HG02798 (cell line): ENCODE measurements around the gene FAM219A.
"Not testable (repeated sequence)": the region's sequence is repeated elsewhere in the genome, so short reads cannot be mapped to it uniquely, and the experiment has no call there.

Experiments
- ATAC-seq: cut with Tn5 transposase; IDR thresholded peaks from one replicate; pipeline ENCODE4 v1.9.1; 2021; ENCODE audit warnings: mild to moderate bottlenecking; ENCODE audit not compliant: unreplicated experiment, poor library complexity

The FAM219A gene

DNA sequence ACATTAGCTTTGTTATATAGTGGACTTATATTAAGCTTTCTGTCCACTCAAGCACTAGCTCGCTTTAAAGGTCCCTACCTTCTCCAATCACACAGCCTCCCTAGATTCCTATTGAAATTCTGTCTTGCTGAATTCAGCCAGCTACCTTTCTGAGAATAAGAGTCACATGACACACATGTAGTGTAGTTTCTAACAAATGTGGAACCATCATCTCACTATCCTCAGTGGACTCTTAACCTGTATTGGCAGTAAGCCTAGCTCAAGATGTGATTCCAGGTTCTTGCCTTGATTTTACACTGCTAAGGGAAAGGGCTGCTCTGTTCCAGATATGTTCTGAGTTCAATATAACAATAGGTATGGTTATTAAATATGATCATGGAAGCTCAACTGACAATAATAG is 11.4 kb downstream of the FAM219A start:
- ATAC-seq: no peak

DNA sequence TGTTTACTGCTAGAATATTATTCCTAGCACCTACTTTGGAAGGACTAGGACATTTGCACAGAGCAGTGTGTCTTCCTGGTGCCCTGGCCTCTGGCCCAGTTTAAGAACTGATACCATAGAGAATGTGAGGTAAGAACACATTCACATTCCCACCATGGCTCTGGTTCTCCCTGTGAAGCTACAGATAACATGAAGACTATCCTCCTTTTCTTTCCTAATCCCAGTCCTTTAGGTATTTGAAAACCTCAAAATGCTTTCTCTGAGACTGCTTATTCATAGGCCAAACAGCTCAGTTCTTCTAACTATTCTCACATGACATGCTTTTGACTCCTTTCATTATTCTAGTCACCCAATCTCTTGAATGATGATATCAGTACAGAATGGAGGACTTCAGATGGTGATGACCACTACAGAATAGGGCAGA is 11.9 kb downstream of the FAM219A start:
- no peak for ATAC-seq

DNA sequence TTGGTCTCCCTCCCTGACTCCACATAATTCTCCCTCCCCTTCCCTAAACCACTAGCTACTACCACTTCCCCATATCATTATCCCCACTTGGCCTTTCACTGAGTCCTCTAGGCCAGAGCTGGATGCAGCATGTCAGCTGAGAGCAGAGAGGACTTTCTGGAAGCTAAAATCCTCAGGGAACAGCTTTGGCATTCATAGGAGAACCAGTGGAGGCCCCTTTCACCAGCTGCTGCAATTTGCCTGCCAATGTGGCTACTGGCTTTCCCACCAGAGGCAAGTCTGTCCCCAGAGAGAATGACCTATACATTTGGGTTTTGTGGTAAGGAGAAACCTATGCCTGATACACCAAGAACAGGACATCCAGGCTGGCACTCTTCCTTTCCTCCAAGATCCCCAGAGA is 14.4 kb downstream of the FAM219A start:
- ATAC-seq: no peak

DNA sequence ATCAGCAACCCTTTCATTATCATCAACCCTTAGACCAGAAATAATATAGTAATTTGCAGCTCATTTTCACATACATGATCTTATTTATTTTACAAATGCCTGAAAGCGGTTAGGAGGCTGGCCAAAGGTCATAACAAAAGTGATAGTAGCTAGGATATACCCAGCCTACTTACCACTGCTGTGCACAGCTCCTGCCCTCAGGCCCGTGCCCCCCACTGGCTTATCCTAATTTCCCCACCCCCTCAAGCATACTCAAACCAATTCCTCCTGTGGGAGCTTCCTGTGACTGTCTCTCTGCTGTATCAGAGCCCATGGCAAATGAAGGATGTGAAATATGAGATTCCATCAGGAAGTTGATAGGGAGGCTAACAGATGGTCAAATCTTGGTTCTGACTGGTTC is 14.8 kb downstream of the FAM219A start:
- ATAC-seq: no peak

DNA sequence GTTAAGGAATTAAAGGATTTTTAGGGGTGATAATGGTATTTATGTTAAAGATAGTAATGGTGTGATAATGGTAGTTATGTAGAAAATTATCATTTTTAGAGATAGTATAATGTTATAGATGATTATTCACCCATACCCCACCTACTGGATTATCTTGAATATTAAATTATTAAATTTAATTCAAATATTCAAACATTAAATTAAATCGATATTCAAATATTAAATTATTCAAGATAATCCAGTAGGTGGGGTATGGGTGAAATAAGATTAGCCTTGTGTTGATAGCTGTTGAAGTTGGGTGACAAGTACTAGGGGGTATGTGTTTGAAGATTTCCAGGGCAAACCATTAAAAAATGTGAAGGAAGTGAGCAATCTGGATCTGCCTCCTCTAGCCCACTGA is 15.6 kb downstream of the FAM219A start:
- ATAC-seq: no peak

DNA sequence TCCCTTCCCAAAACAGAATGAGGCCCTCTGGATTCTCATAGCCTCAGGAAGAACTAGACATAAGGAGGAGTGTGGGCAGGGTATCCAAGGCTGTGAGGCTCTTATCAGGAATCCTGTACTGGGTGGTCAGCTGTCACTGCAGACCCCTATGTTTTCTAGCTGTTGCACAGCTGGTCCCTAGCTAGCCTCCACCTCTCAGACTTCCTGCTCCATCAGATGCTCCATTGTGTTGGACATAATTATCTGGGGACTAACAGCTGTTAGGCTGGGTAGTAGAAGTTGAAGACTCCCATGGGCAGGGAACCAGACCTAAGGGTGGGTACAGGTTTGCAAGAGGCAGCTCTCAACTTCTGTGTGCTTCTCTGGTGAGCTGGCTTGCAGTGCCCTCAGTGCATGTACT is 18.4 kb downstream of the FAM219A start:
- no peak for ATAC-seq

DNA sequence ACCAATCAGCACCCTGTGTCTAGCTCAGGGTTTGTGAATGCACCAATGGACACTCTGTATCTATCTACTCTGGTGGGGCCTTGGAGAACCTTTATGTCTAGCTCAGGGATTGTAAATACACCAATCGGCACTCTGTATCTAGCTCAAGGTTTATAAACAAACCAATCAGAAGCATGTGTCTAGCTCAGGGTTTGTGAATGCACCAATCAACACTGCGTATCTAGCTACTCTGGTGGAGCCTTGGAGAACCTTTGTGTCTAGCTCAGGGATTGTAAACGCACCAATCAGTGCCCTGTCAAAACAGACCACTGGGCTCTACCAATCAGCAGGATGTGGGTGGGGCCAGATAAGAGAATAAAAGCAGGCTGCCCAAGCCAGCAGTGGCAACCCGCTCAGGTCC is 19.9 kb downstream of the FAM219A start:
- not testable (repeated sequence) for ATAC-seq

DNA sequence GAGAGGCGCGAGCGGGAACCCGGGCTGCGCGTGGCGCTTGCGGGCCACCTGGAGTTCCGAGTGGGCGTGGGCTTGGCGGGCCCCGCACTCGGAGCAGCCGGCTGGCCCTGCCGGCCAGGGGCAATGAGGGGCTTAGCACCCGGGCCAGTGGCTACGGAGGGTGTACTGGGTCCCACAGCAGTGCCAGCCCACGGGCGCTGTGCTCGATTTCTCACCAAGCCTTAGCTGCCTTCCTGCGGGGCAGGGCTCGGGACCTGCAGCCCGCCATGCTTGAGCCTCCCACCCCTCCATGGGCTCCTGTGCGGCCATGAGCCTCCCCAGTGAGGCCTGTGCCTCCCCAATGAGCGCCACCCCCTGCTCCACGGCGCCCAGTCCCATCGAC is 20.5 kb downstream of the FAM219A start:
- not testable (repeated sequence) for ATAC-seq

DNA sequence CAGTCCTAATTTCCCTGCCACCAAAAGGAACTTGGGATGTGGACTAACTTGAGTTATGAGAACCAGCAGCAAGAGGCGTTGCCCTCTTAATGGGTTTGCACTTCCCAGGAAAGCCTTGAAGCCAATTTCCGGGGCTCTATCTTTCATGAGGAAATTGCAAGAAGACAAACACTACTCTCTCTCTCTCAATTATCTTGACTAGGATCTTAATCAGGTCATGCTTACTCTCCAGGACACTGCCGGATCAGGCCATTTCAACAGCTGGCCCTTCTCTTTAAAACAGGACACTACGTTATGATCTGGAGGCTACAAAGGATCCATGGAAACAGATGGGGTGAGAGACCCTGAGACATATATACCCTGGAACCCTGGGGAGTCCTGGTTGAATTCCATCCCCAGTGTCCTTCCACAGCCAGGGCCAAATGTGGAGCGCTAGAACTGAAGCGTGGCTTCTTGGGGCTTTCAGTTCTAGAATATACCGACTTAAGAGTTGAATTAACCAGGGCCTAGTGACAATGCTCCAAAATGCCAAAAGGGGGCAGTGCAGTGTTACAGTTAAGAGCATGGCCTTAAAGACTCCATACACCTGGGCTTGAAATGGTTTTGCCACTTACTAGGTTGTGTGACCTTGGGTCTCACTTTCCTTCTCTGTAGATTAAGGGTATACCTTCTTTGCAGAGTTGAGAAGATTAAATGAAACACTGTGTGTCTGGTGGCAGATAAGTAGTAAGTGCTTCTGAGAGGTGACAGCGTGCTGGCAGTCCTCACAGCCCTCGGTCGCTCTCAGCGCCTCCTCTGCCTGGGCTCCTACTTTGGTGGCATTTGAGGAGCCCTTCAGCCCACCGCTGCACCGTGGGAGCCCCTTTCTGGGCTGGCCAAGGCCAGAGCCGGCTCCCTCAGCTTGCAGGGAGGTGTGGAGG is 21.1 kb downstream of the FAM219A start:
- ATAC-seq: no peak

DNA sequence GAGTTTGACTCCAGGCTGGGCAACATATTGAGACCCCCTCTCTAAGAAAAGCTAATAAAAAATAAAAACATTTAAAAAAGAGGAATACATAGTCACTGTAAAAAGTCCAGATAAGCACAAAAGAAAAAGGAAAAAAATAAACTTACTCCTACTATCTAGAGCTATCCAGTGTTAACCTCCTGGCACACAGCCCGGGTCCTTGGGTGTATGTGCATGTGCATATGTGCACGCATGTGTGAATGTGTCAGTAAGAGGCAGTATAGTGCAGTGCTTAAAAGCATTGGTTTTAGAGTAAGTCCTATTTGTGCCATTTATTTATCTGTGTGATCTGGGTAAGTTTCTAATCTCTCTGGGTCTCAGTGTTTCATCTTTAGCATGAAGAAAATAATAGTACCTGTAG is 26.7 kb downstream of the FAM219A start:
- ATAC-seq: no peak

DNA sequence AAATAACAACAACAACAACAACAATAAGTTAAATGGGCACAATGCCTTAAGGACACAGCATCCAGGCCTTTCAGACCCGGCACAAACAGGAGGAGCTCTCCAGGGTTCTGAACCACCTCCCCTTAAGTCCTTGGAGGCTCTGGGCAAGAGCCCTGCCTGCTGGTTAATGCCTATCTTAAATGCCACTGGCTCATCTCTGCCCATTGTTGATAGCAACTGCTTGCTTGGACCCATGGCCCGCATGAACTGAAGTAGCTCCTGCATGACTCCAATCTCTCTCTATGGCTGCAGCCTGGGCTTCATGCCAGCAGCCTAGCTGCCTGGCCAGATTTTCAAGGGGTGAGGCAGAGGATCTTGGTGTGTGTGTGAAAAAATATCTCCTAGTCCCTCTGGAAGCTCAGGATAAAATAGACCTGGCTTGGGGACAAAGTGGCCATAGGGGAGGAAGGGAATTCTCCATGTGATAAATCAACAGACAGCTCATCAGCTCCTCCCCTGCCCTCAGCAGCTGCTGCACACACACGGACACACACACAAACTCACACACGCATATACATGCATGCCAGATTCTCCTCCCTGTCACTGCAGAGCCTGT is 27.4 kb downstream of the FAM219A start:
- no peak for ATAC-seq

DNA sequence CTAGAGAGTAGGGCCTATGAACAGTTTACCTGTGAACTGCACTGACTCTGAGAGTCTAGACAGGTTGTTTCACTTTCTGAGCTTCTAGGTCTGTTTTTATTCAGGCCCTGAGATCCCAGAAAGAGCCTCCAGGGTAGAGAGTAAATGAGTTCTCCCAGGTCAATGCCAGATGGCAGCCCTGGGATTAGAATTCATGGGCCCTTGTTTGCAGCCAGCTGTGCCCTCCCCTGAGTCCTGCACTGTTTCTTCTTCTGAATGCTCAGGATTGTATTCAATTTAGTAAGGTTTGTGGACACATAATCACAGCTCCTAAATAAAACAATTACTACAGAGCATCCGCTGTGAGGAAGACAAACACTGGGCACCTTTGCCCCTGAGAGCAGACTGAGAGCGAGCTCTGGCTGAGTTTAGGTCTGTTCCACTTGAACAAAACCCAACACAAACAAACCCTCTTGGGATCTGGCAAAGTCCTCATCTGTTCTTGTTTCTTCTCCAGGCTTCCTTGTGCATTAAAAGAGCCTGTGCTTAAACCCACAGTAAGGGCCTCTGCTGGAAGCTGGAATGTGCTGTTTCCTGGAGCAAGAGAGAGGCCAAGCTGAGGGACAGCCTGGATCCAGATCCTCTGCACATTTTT is 29.9 kb downstream of the FAM219A start:
- ATAC-seq: no peak

DNA sequence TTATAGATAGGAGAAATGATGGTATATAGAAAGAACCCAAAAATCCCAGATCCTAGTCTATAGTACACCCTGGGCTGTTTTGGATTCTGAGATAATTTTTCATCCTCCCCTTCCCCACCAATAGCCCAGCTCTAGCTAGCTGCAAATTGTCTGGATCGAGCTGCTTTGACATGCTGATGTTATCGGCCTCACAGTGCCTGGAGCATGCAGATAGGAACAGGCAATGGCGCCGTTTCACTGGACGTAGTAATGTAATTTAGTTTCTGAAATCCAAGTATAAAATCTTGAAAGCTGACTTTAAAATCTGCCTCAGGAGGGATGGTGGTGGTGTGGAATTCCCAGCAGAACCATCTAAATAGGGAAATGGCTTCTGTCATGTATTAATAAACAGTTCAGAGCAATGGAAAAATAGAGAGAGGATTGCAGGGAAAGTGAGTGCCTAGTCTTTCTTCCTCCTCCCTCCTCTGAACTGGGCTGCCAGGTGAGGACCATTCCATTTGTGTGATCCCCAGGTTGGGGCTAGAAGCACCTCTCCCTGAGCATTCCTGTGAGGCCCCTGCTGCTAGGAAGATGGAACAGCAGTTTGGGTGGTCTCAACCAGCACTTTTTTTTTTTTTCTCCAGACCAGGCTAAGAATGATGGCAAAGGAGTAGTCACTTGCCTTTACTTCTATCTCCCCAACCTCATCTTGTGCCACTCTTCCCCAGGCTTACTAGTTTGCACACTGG is 31.9 kb downstream of the FAM219A start:
- no peak for ATAC-seq

DNA sequence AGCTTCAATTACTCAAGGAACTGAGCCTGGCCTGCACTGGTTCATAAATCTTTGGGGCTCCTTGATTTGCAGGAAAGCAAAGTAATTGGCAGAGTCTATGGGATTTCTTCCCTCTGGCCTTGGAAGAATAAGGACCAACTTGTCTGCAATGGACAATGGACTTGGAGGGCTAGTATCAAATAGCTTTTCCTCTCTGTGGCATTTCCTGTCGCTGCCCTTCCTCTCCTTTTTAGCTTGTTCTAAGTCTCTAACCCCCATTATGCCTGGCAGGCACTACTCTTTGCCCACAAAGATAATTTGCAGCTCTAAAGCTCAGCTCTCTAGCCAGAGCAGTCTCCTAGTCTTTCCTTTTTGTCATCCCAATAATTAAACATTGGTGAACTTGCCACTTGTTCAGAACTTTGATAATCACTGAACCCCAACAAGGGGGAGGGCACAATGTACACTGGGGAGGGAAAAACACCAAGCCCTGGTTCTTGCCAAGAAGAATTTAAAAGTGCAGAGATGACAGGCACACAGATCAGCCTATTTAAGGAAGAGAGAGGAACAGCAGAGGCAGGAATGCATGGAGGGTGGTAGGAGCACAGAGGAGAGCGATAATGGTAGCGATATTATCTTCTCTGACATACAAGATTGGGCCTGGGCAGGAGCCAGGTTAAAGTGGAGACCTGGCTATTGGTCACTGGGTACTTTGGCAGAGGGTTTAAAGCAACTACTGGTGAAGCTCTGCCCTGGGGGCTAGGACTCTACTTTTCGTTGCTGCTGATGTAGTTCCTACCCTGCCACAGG is 38.5 kb downstream of the FAM219A start:
- ATAC-seq: no peak

DNA sequence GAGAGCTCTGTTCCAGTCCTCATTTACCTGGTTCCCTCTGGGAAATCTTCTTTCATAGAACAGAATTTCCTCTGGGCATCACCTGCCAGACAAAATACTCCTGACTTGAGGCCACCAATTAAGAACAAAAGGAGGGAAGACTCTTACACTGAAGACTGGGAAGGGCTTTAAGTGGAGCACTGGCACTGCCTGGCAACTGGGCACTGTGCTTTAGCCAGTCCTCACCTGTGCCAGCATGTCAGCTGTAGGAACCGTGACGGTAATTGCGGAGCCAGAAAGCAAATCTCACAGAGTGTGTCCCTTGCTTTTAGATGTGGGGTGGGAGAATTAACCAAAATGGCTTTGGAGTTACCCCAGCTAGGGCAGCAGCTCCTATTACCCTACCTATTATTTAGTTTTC is 40.6 kb downstream of the FAM219A start:
- ATAC-seq: no peak

DNA sequence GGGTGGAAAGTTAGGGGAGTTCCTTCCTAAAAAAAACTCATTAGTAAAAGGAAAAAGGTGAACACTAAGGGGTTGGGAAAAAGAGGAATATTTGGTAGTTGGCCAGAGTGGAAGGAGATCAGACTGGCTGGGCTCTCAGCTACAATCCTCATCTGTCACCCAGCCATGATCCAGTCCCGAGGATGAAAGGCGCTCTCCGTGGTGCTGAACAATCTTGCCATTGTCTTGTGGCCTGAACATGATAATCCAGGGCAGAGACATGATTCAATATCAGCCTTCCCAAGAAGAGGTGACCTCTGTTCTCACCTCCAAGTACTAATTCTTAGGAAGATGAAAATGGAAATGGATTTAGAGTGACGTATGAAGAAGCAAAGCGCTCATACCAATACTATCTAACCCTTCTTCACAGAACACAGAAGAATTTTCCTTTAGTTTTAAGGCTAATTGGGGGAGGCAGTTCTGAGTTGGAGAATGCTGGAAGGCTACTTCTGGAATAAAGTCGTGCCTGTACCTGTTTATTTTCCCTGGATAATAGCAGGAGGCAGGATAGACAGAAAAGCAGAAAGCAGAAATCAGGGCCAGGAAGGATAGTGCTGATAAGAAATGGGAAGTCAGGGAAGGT is 45.0 kb downstream of the FAM219A start:
- ATAC-seq: no peak

DNA sequence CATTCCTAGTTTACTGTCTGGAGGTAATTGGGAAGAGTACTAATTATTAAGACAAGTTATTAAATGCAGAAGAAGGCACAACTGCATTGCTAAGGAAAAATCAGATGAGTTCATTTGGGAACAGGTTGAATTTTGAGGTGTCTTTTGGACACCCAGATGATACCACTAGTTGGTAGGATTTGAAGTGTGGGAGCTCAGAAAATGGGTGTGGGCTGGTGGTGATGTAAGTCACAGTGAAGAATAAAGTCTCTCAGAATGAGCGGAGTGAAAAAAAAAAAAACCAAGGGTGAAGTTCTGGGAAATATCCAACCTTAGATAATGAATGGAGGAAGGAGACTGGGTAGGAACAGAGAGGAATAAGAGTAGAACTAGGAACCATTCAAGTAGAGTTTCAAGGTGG is 46.0 kb downstream of the FAM219A start:
- ATAC-seq: no peak

DNA sequence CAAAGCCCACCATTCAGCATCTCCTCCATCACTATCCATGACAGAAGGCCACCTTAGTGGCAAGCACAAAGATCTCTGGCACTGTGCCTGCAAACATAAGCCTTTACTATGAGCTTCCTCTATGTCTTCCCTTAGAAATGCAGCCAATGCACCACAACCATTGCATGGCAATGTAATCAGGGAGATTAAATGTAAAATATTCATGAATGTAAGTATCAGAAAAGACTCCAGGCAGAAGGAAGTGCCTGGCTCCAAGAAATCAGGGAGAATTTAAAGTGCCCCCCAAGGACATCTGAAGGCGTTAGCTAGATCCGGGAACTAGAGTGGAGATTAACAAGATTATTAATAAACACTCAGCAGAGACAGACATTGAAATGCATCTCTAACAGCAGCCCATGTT is 49.2 kb downstream of the FAM219A start:
- ATAC-seq: no peak

DNA sequence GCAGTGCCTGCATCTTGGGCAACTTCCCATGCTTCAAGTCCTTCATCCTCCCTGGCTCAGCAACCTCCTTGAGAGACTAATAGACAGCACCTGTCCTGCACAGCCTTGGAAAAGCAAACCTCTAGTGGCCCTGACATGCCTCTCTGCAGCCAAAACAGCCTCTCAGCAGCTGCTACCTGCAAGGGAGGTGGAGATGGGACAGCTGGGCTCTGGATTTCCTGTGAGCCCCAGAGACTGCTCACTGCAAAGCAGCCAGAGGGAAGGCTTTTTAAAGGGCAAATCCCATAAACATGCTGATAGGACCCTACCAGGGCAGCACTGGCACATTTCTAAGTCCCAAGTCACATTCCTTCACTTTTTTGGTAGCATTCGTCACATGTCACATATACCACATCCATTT is 50.2 kb downstream of the FAM219A start:
- no peak for ATAC-seq

DNA sequence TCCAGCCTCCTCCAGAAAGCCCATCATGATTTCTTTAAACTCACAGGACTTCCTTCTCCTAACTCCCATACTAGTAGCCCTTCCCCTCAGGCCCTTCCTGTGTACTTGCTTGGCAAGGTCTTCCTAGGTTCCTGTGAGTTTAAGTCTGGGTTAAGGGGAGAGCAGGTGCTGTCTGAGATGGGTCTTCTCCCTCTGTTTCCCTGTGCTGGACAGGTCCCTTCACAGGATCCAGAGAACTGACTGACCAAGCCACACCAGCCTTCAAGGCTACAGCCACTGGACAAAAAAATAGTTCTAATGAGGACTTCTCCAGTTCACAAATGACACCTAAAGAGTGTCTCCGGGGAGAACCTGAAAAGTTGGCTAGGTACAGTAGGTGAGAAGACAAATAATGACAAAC is 52.2 kb downstream of the FAM219A start:
- ATAC-seq: no peak
